Hepatocyte (in vitro differentiated cells): ENCODE results near the gene DENND5A. TPM values are rescaled to one million over a fixed set of nuclear protein-coding genes. Genes with fewer than 3 reads are reported as not detected.

Experiments used
- DNase-seq: peaks from one replicate; pipeline ENCODE4 v3.0.0-alpha.2; 2016; ENCODE audit warnings: low spot score
- H2AFZ ChIP-seq: fragments of 200-600 bp; sonication (generic); 2 replicates; pipeline ENCODE4 v1.6.0; 2016; ENCODE audit warnings: antibody characterized with exemption, mild to moderate bottlenecking
- H3K27ac ChIP-seq: fragments of 200-600 bp; sonication (generic); 2 replicates; pipeline ENCODE4 v1.5.1; 2016; ENCODE audit warnings: mild to moderate bottlenecking
- H3K27me3 ChIP-seq: fragments of 200-600 bp; sonication (generic); 2 replicates; pipeline ENCODE4 v1.6.1; 2016
- H3K36me3 ChIP-seq: fragments of 200-600 bp; sonication (generic); replicated peaks from 2 replicates; pipeline ENCODE4 v1.5.1; 2016; ENCODE audit warnings: low read depth; ENCODE audit not compliant: insufficient read depth
- H3K4me1 ChIP-seq: fragments of 200-600 bp; sonication (generic); 2 replicates; pipeline ENCODE4 v1.5.1; 2016; ENCODE audit warnings: mild to moderate bottlenecking, moderate library complexity; ENCODE audit not compliant: insufficient read depth
- H3K4me2 ChIP-seq: fragments of 200-600 bp; sonication (generic); 2 replicates; pipeline ENCODE4 v1.6.0; 2016
- H3K4me3 ChIP-seq: fragments of 200-600 bp; sonication (generic); 2 replicates; pipeline ENCODE4 v1.5.1; 2016; ENCODE audit warnings: mild to moderate bottlenecking
- H3K79me2 ChIP-seq: fragments of 200-600 bp; sonication (generic); 2 replicates; pipeline ENCODE4 v1.6.0; 2017; ENCODE audit warnings: mild to moderate bottlenecking
- H3K9me2 ChIP-seq: fragments of 200-600 bp; sonication (generic); replicated peaks from 2 replicates; pipeline ENCODE4 v1.6.0; 2017; ENCODE audit warnings: mild to moderate bottlenecking; ENCODE audit not compliant: insufficient read depth
- H3K9me3 ChIP-seq: fragments of 200-600 bp; sonication (generic); 2 replicates; pipeline ENCODE4 v1.5.1; 2016; ENCODE audit warnings: low read depth, mild to moderate bottlenecking
- H4K20me1 ChIP-seq: fragments of 200-600 bp; sonication (generic); 2 replicates; pipeline ENCODE4 v1.6.0; 2016; ENCODE audit warnings: mild to moderate bottlenecking; ENCODE audit not compliant: insufficient read depth, poor library complexity, severe bottlenecking
- EZH2 ChIP-seq: fragments of 200-600 bp; sonication (generic); IDR thresholded peaks from 2 replicates; pipeline ENCODE4 v1.6.1; 2016; ENCODE audit warnings: antibody characterized with exemption, mild to moderate bottlenecking, borderline replicate concordance
- EZH2phosphoT487 ChIP-seq: fragments of 200-600 bp; sonication (generic); IDR thresholded peaks from one replicate; pipeline ENCODE4 v1.6.1; 2018; ENCODE audit warnings: antibody characterized with exemption, mild to moderate bottlenecking, low read depth, moderate library complexity; ENCODE audit not compliant: unreplicated experiment, severe bottlenecking
- WGBS: methylation state at CpG from one replicate; pipeline ENCODE4 v1.1.6; 2016; ENCODE audit warnings: low lambda C conversion rate; ENCODE audit errors: missing lambda C conversion rate; 5-methylcytosine and 5-hydroxymethylcytosine counted together
- polyA plus RNA-seq: library from polyadenylated mRNA; unstranded; fragments of >200 nt; fragmentation: Nextera tagmentation; extraction: Ambion mirVana; gene quantifications from 2 replicates; pipeline ENCODE4 v1.2.1, GENCODE V29; 2016
- total RNA-seq: library from RNA; depleted of rRNA; stranded (reverse); fragments of >200 nt; gene quantifications from 2 replicates; pipeline ENCODE4 v1.2.3, GENCODE V29; 2014
- TF ChIP-seq, protein P1 (sequence below): fragments of 200-600 bp; sonication (generic); IDR thresholded peaks from 2 replicates; pipeline ENCODE4 v1.5.1; 2016; ENCODE audit warnings: antibody characterized with exemption, mild to moderate bottlenecking; ENCODE audit not compliant: poor library complexity

The DENND5A gene
- total and polyA plus RNA-seq, 2 experiments from 2014 or later, result 29.7 to 56.4 TPM

DNA sequence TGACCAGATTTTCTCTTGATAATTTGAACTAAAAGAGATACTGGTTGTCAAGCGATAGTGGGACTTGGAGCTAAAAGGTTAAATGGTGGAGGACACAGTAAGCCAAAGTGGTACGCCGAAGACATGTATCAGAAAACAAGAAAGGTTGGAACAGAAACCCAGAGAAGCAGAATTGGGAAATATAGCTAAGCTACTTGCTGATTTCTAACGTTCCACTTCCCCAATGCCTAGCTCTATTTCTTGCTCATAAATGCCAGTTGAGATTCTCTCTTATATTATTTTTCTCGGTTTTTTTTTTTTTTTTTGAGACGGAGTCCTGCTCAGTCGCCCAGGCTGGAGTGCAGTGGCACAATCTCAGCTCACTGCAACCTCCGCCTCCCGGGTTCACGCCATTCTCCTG lies 36.6 kb upstream of the DENND5A start:
- Histone ChIP-seq H3K79me2 (peaks cover 79% of the 10 kb centered on the region), H3K4me1 (no peaks in the 10 kb centered on the region), H3K4me3 (no peak overlapping the region), H3K4me2 (no peak overlapping the region), H3K27me3 (no peaks in the 10 kb centered on the region), H3K36me3 (no peaks in the 10 kb centered on the region), H3K9me2 (no peaks in the 10 kb centered on the region), H3K27ac (no peak overlapping the region), H2AFZ (no peak overlapping the region), H4K20me1 (peaks cover 18% of the 10 kb centered on the region), H3K9me3 (no peaks in the 10 kb centered on the region)
- DNase-seq, result no peak
- 93% methylated on average over 7 of the region's 10 CpGs for WGBS
- TF ChIP-seq EZH2phosphoT487 (no peak), EZH2 (no peak)
- TF ChIP-seq, protein P1, sequence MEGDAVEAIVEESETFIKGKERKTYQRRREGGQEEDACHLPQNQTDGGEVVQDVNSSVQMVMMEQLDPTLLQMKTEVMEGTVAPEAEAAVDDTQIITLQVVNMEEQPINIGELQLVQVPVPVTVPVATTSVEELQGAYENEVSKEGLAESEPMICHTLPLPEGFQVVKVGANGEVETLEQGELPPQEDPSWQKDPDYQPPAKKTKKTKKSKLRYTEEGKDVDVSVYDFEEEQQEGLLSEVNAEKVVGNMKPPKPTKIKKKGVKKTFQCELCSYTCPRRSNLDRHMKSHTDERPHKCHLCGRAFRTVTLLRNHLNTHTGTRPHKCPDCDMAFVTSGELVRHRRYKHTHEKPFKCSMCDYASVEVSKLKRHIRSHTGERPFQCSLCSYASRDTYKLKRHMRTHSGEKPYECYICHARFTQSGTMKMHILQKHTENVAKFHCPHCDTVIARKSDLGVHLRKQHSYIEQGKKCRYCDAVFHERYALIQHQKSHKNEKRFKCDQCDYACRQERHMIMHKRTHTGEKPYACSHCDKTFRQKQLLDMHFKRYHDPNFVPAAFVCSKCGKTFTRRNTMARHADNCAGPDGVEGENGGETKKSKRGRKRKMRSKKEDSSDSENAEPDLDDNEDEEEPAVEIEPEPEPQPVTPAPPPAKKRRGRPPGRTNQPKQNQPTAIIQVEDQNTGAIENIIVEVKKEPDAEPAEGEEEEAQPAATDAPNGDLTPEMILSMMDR, result no peak

GRCh38 chr11:9293646-9294045 lies 28.5 kb upstream of the DENND5A start:
- no peaks in the 10 kb centered on the region for H3K9me2 ChIP-seq
- DNase-seq, result no peak
- H3K36me3 ChIP-seq, result no peaks in the 10 kb centered on the region
- TF ChIP-seq, protein P1, result no peak
- TF ChIP-seq EZH2 (no peak), EZH2phosphoT487 (no peak)
- no peak overlapping the region for H3K27ac ChIP-seq
- no peak overlapping the region for H3K4me3 ChIP-seq
- no peaks in the 10 kb centered on the region for H4K20me1 ChIP-seq
- no peaks in the 10 kb centered on the region for H3K27me3 ChIP-seq
- no peak overlapping the region for H2AFZ ChIP-seq
- no peak overlapping the region for H3K4me2 ChIP-seq
- H3K79me2 ChIP-seq, result peaks cover 32% of the 10 kb centered on the region
- H3K4me1 ChIP-seq, result no peaks in the 10 kb centered on the region
- no peaks in the 10 kb centered on the region for H3K9me3 ChIP-seq
- WGBS, result 97% methylated on average over 7 of the region's 7 CpGs

DNA sequence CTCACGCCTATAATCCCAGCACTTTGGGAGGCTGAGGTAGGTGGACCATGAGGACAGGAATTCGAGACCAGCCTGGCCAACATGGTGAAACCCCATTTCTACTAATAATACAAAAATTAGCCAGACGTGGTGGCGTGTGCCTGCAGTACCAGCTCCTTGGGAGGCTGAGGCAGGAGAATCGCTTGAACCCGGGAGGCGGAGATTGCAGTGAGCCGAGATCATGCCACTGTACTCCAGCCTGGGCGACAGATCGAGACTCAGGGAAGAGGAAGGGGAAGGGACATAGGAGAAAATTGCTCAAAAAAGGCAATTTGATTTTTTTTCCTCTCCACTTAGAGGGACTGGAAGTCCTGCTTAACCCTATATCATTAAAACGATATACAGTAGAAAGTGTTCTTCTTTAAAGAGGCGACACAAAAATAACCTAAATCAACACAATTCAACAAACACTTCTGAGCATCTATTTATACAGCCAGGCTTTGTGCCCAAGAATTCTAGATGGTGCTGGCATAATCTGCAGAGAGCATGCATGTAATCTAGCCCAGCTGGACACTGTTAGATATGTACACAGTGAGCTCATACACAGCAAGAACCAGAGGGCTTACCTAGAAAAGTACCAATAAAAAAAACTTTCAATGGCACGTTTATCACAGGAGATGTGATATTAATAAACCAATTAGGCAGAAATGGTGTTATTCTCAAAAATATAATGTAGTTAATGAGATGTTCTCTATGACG lies 20.9 kb upstream of the DENND5A start:
- WGBS, result 97% methylated on average over 14 of the region's 14 CpGs
- H3K27me3 ChIP-seq, result no peaks in the 10 kb centered on the region
- no peak overlapping the region for H3K4me2 ChIP-seq
- H3K4me3 ChIP-seq, result no peak overlapping the region
- no peaks in the 10 kb centered on the region for H3K4me1 ChIP-seq
- H3K36me3 ChIP-seq, result no peaks in the 10 kb centered on the region
- no peak for DNase-seq
- H3K9me2 ChIP-seq, result no peaks in the 10 kb centered on the region
- H3K79me2 ChIP-seq, result no peaks in the 10 kb centered on the region
- no peak for TF ChIP-seq EZH2phosphoT487
- TF ChIP-seq, protein P1, result no peak
- TF ChIP-seq EZH2, result no peak
- H3K27ac ChIP-seq, result no peak overlapping the region
- H4K20me1 ChIP-seq, result no peaks in the 10 kb centered on the region
- H2AFZ ChIP-seq, result no peak overlapping the region
- H3K9me3 ChIP-seq, result no peaks in the 10 kb centered on the region
